Body of pancreas (tissue), 4 donors: ENCODE results near the gene DYSF.

Source experiments
- POLR2A ChIP-seq, 3 donors: fragments of 450-650 bp; IDR thresholded peaks; one replicate each; pipeline ENCODE4 v1.6.1; 2016; ENCODE audit warnings: antibody characterized with exemption in 3 of 3, mild to moderate bottlenecking in 2 of 3
- TF ChIP-seq, protein P1 (sequence below), 7 experiments: fragments of 450-650 bp in 4 of 7; fragments of 200-600 bp in 3 of 7; sonication (generic) in 3 of 7; IDR thresholded peaks; one replicate each; pipeline ENCODE4 v1.5.1; 2016 to 2019; ENCODE audit warnings: antibody characterized with exemption in 7 of 7

DNA sequence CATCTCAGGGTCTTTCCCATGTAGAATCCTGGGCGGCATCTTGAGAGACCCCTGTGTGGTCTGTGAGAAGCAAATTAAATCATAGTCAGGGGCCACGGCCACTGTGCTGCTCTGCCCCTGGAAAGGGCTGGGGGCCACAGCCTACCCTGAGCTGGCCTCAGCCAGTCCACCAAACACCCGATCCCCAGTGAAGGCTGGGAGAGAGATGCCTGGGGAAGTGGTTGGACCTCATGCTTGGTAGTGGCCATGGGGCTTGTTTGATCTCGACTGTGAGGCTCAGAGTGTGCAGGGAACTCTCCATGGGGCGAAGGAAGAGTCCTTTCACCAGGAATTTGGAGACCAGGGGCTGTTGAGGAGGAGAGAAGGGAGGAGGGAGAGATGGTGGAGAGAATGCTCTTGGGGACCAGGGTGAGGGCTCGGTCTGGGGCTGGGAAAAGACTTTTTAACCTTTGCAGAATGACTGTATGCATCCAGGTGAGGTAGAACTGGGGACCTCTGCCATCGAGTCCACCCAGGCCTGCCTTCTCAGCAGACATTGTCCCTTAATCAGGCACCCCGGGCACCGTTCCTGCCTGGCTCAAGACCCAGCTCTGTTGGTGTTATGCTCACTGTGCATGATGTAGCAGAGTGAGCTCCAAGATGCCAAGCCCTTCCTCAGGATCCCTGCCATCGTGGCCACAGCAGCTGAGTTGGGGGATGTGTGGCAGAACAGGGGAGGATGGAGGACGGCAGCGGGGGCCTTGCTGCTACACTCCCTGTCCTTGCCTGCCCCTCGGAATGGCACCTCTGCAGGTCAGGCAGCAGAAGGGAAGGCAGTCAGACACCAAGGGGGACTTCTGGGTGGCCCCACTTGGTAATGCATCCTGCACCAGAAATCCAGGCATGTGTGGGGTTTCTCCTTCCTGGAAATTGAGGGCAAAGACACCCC lies 249.9 kb downstream of the DYSF start:
- no peak for TF ChIP-seq POLR2A (IDR thresholded peaks at IDR 0.05)
- TF ChIP-seq, protein P1, sequence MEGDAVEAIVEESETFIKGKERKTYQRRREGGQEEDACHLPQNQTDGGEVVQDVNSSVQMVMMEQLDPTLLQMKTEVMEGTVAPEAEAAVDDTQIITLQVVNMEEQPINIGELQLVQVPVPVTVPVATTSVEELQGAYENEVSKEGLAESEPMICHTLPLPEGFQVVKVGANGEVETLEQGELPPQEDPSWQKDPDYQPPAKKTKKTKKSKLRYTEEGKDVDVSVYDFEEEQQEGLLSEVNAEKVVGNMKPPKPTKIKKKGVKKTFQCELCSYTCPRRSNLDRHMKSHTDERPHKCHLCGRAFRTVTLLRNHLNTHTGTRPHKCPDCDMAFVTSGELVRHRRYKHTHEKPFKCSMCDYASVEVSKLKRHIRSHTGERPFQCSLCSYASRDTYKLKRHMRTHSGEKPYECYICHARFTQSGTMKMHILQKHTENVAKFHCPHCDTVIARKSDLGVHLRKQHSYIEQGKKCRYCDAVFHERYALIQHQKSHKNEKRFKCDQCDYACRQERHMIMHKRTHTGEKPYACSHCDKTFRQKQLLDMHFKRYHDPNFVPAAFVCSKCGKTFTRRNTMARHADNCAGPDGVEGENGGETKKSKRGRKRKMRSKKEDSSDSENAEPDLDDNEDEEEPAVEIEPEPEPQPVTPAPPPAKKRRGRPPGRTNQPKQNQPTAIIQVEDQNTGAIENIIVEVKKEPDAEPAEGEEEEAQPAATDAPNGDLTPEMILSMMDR (IDR thresholded peaks at IDR 0.05): no peak
